Stimulated activated CD8-positive, alpha-beta memory T cell treated with anti-CD3 and anti-CD28 coated beads, Interleukin-4, amount 100 ng/mL, for 24 hours (primary cell): ENCODE data around the gene CLTA.
A peak's percentile ranks its signal among the peaks of the same experiment; 100 is the strongest.
"Not testable (repeated sequence)": the region's sequence is repeated elsewhere in the genome, so short reads cannot be mapped to it uniquely, and the experiment has no call there.

Source experiments
- DNase-seq: peaks from one replicate; pipeline ENCODE4 v3.0.0-alpha.2; 2020; ENCODE audit warnings: low read depth

CLTA gene

DNA sequence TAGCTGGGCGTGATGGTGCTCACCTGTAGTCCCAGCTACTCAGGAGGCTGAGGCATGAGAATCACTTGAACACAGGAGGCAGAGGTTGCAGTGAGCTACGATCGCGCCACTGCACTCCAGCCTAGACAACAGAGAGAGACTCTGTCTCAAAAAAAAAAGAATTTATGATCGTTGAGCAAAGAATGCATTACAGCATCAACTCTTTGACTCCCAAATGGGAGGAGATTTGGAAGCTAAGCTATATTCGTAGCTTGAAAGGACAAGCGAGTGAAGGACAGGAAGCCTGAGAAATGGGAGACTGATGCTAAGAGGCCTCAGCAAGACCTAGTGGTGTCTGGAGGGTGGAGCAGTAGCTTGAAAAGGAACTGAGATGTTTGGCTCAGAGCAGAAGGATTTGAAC is 31.8 kb upstream of the CLTA start:
- DNase-seq = no peak

DNA sequence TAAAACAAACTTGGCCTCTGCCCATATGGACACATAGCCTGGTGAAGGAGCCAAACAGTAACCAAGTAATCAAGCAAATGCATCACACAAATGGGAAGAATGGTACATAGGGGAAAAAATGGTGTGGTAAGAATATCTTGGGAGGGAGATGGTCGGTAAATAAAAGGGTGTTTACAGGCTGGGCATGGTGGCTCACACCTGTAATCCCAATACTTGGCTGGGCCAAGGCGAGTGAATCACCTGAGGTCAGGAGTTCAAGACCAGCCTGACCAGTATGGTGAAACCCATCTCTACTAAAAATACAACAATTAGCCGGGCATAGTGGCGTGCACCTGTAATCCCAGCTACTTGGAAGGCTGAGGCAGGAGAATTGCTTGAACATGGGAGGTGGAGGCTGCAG is 31.2 kb upstream of the CLTA start:
- DNase-seq = not testable (repeated sequence)

DNA sequence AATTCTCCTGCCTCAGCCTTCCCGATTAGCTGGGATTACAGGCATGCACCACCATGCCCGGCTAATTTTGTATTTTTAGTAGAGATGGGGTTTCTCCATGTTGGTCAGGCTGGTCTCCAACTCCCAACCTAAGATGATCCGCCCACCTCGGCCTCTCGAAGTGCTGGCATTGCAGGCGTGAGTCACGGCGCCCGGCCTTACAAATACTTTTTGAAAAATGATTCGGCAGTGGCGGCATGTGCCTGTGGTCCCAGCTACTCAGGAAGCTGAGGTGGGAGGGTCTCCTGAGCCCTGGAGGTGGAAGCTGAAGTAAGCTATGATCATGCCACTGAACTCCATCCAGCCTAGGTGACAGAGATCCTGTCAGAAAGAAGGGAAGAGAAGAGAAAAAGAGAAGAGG is 30.6 kb upstream of the CLTA start:
- not testable (repeated sequence) for DNase-seq

DNA sequence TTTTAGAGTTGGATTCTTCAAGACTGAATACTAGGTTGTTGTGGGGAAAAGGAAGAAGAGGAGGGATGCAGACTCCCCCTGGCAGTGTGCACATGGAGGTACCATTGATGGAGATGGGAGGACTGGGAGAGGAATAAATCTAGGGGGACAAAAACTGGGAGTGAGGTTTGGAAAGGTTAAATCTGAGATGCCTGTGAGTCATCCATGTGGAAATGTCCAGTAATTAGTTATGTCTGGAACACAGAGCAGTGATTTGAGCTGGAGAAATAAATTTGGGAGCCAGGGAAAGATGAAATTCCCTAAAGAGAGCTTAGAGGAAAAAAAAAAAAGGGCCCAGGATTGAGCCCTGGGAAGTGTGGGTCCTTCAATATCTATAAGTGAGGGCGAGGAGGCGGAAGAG is 29.5 kb upstream of the CLTA start:
- no peak for DNase-seq

DNA sequence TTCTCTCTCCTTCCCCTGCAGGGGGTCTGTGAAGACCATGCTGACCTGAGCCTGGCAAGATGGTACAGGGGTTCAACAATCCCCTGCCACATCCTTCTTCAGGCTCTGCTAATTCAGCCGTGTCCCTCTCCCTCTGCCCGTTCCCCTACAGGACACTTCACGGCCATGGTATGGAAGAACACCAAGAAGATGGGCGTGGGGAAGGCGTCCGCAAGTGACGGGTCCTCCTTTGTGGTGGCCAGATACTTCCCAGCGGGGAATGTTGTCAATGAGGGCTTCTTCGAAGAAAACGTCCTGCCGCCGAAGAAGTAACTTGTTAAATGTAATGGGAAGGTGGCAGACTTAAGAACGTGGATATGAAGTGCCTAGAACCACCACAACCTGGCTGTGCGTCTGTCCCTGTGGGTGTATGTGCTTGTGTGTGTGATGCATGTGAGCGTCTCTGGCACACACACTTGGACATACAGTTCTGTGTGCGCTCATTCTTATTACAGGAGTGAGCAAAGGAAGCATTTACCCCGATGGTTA is 28.4 kb upstream of the CLTA start:
- no peak for DNase-seq

DNA sequence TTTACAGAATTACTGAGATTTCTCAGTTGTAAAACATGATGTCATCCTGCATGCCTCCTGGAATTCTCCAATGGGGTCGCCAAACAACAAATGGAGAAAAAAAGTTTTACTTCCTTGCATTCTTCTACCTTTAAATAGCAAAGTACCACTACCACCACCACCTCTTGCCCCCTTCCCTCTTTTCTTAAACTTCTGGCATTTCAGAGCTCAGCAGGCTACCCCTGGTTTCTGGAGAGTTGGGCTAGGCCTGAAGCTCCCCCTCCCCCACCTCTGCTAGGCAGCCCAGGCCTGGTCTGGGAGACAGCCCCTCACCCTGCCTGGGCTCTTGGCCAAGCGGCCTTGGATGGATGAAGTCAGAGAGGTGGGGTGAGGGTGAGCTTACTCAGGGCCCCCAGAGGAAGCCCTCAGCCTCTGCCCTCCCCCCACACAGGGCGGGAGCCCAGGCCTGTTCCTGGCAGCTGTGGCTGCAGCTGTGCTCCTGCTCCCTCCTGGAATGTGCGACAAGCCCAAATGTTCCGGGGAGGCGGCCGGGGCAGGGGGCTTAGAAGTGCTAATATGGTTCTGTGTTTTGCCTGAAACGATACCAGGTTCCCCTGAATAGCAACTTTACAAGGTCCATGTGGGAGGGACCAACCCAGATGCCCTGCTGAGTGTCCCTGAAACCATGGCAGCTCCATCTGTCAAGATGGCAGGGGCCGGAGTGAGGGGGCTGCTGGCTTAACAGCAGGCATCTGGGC is 27.5 kb upstream of the CLTA start:
- no peak for DNase-seq

DNA sequence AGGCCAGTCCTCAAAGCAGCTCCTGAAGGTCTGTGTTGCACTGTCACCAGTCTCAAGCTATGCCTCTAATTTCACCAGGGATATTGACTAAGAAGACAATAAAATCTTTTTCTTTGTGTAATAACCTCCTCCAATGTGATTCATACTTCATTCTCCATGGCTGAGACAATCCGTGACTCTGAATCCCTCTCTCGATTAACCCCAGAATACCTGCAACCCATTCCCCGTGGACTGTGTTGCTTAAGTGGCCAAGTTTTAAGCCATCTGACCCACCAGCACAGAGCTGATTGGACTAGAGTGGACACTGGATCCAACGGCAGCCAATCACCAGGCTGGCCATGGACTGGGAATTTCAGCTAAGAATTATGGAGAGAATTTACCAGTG is 26.9 kb upstream of the CLTA start:
- no peak for DNase-seq

DNA sequence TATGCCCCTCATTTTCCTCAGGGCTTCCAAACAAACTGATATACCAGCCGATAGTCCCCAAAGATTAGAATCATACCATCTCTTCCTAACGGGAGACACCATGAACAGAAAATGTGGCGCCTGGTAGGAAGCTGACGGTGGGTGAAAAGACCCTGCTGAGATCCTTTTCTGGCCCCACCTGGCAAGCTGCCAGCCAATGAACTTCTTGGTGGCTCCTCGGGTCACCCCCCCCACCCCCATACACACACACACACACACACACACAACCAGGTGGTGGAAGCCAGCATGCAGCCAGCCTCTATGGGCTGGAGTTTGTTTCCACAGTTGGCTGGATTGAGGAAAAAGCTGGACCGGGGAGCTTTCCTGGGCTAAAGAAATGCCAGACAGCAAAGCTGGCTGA is 26.3 kb upstream of the CLTA start:
- DNase-seq = no peak

DNA sequence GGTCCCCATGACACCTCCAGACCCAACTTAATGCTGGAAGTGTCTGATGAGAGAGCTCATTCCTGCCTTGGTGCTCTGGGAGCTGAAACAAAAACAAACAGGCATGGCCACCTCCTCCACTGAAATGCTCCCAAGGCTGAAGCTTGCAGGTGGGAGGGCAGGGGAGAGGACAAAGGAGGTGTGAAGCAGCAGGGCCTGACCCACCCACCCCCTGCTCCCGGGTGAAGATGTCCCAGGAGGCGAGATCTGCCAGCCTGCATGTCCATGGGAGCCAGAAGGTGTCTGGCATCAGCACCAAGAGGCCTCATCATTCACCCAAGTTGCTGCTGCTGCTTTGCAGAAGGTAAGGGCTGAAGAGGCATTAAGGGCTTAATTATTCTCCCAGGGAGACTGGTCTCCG is 25.7 kb upstream of the CLTA start:
- DNase-seq = no peak

DNA sequence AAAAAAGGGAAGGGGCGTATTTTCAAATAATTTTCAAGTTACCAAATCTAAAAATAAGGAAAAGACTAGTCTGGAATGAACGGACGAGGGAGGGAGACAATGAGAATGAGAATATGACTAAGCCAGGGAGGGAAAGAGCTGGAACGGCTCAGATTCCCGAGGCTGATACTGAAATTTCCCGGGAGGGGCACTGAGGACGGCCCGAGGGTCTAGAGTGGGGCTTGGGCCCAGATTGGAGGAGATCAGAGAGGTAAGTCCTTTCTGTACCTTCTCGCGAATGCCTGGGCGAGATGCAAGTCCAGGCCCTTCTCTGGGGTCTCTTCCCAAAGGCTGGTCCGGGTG is 24.9 kb upstream of the CLTA start:
- DNase-seq = no peak

DNA sequence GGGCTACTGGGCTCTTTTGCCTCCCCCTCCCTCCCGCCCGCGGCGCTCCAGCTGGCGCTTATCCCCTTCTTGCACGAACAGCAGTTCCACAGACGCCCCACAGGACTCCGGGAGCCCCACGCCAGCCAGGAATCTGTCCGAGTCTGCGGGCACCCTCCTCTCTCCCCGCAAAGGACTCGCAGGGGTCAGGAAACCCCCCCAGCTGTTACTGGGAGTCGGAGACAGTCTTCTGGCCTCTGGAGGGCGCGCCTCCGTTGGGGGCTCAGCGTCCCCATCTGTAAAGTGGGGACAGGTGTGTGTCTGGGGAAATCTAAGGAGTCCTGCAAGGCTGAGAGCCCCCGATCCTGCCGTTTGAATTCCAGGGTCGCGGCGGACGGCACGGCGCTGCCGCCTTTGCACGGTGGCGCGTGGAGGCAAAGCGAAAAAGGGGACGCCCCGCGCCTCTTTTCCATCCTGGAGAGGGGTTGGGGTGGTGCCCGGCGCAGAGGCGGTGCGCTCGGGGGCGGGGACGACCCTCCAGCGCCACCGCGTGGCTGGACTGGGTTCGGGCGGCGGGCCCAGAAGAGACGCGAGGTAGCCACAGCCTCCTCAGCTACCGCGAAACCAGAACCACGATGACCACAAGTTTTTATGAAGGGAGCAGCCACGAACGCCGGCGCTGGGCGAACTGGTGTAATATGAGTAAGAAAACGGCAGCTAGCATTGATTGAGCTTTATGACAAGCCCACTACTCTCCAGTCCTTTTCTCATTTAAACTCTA is 24.4 kb upstream of the CLTA start:
- DNase-seq = peak; percentile 75

DNA sequence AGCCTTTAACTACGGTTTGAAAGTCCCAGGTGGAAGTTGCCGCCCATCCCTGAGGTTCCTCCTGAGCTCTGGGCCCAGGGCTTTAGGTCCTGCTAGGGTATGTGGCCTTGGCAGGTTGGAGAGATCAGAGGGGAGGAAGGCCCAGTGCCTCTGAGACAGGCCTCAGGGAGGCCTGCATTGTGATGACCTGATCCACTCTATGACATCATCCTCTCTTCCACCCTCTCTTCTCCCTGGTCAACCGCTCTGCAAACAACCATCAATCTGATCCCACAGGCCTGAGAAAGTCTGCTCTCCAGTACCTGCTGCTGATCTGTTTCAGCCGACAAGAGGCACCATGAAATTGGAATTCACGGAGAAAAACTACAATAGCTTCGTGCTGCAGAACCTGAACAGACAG is 21.6 kb upstream of the CLTA start, which contains the start of gene CCIN:
CCIN (plus strand) TSS at position 223 of the 400 bp plus-strand sequence; CDS start at position 338, 115 bp downstream.
- DNase-seq = no peak

DNA sequence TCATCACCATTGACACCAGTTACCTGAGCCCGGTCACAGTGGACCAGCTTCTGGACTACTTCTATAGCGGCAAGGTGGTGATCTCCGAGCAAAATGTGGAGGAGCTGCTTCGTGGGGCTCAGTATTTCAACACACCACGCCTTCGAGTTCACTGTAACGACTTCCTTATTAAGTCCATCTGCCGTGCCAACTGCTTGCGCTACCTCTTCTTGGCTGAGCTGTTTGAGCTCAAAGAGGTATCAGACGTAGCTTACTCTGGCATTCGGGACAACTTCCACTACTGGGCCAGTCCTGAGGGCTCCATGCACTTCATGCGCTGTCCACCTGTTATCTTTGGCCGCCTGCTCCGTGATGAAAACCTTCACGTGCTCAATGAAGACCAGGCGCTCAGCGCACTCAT is 21.0 kb upstream of the CLTA start:
- DNase-seq = no peak

DNA sequence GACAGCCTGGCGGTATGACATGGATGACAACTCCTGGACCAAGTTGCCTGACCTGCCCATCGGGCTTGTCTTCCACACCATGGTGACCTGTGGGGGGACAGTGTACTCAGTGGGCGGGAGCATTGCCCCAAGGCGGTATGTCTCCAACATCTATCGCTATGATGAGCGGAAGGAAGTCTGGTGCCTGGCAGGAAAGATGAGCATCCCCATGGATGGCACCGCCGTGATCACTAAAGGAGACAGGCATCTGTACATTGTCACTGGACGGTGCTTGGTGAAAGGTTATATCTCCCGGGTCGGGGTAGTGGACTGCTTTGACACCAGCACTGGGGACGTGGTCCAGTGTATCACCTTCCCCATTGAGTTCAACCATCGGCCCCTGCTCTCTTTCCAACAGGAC is 20.2 kb upstream of the CLTA start:
- DNase-seq = no peak

DNA sequence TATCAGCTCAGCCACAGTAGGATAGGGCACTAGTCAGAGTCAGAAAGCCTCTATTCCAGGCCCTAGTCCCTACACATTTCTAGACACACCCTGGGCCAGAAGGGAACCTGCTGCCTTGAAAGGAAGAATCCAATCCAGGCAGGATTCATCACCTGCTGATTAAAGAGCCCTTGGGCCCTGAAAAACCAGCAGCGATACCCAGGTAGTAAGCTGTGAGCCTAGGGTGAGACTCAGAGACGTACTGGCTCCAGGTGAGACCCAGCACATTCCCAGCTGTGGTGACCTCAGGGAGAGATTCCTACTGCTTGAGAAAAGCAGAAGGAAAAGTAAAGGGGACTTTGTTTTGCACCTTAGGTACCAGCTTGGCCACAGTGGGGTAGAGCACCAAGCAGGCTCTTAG is 16.9 kb upstream of the CLTA start:
- no peak for DNase-seq

DNA sequence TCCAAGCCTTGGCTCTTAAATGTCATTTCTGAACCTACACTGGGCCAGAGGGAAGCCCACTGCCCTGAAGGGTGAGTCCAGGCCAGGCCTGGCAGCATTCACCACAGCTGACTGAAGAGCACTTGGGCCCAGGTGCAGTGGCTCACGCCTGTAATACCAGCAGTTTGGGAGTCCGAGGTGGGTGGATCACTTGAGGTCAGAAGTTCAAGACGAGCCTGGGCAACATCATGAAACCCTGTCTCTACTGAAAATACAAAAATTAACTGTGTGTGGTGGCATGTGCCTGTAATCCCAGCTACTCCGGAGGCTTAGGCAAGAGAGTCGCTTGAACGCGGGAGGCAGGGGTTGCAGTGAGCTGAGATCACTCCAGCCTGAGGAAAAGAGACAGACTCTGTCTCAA is 16.4 kb upstream of the CLTA start:
- DNase-seq = no peak

DNA sequence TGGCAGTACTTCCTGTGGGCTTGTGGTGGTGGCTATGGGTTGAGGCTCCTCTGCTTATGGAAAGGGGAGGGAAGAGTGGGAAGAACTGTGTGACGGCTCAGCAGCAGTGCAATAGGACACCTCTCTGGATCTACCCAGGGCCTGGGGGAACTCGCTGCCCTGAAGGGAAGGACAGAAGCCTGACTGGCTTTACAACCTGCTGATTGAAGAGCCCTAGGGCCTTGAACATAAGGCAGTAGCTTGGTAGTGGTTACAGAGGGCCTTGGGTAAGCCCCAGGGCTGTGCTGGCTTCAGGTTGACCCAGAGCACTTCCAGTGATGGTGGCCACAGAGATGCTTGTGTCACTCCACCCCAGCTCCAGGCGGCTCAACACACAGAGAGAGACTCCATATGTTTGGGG is 16.0 kb upstream of the CLTA start:
- DNase-seq = no peak

DNA sequence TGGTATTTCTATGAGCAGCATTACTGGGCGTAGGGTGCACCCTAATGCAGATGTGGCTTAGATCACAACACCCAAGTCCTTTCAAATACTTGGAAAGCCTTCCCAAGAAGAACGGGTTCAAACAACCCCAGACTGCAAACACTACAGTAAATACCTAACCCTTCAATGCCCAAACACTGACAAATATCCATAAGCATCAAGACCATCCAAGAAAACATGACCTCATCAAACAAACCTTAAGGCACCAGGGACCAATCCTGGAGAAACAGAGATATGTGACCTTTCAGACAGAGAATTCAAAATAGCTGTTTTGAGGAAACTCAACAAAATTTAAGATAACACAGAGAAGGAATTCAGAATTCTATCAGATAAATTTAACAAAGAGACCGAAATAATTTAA is 15.5 kb upstream of the CLTA start:
- not testable (repeated sequence) for DNase-seq

DNA sequence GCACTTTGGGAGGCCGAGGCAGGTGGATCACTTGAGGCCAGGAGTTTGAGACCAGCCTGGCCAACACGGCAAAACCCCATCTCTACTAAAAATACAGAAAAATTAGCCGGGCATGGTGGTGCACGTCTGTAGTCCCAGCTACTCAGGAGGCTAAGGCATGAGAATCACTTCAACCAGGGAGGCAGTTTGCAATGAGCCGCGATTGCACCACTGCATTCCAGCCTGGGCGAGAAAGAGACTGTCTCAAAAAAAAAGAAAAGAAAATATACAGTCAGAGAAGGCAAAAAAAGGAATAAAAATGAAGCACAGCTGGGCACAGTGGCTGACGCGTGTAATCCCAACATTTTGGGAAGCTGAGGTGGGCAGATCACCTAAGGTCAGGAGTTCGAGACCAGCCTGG is 14.2 kb upstream of the CLTA start:
- DNase-seq = not testable (repeated sequence)

DNA sequence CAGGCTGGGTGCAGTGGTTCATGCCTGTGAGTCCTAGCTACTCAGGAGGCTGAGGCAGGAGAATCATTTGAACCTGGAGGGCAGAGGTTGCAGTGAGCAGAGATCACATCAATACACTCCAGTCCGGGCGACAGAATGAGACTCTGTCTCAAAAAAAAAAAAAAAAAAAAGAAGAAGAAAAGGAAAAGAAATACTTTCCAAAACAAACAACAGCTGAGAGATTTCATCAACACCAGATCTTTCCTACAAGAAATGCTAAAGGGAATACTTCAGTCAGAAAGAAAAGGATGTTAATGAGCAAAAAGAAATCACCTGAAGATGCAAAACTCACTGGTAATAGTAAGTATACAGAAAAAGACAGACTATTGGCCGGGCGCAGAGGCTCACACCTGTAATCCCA is 13.2 kb upstream of the CLTA start:
- no peak for DNase-seq

DNA sequence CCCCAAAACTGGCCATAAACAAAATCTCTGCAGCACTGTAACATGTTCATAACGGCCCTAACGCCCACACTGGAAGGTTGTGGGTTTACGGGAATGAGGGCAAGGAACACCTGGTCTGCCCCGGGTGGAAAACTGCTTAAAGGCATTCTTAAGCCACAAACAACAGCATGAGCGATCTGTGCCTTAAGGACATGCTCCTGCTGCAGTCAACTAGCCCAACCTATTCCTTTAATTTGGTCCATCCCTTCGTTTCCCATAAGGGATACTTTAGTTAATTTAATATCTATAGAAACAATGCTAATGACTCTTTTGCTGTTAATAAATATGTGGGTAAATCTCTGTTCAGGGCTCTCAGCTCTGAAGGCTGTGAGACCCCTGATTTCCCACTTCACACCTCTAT is 10.5 kb upstream of the CLTA start:
- DNase-seq = not testable (repeated sequence)

DNA sequence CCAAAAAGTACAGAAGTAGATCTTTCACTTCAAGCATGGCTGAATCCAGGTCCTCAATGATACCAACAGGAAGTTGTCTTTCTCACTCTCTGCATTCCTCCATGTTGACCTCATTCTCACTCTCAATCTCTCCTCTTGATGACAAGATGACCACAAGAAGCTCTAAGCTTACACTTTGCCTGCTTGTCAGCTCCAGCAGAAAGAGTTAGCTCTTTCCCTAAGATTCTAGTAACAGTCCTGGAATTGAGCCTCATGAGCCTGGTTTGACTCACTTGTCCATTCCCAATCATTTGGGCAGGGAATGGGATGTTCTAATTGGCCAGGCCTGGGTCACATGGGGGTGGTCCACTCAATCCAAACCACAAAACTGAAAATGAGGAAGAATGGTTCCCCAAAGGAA is 3.3 kb upstream of the CLTA start:
- DNase-seq = no peak

DNA sequence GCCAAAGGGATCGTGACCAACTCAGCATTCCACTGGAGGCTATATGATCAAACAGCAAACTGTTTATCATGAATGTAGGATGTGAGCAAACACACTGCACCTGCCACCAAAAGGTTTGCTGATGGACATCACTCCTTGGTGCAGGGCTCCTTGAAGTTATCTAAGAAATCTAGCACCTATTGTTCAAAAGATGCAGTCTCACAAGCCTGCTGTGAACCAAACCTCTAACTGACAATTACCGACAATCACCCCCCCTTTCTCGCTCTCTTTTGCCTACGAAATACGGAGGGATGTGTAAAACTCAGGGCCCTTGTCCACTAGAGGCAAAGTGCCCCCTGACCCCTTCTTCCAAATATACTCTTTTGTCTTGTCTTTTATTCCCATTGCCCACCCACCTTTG is 2.5 kb upstream of the CLTA start:
- no peak for DNase-seq

DNA sequence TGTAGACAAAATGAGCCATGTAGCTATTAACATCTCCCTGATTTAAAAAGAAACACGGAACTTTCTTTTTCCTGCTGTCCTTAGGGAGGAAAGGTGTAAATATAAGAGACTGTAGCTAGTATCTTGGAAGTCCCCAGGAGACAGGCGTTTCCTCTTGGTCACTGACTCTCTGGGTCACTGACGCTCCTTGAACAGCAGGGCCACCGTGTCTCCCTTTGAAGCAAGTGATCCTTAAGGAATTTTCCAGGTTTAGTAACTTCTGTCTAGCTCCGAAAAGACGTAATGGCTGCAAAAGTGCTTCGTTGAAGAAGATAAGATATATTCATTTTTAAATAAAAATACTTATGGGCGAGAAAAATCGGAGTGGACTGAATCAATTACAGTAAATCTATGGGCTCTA is 745 bp upstream of the CLTA start:
- no peak for DNase-seq
